H9 (cell line): Measurements from ENCODE around the gene SLC7A4. TPM values are rescaled to one million over a fixed set of nuclear protein-coding genes. Genes with fewer than 3 reads are reported as not detected.
A peak's percentile ranks its signal among the peaks of the same experiment; 100 is the strongest.

Experiments used
- DNase-seq: peaks from one replicate; pipeline ENCODE4 v3.0.0-alpha.2; 2017
- H2AFZ ChIP-seq: one replicate; pipeline ENCODE4 v1.6.1; 2013; ENCODE audit warnings: mild to moderate bottlenecking, low read length, control low read depth, moderate library complexity
- H2AK5ac ChIP-seq: 2 replicates; pipeline ENCODE4 v1.6.1; 2013; ENCODE audit warnings: low read length, control low read depth, mixed read lengths; ENCODE audit not compliant: insufficient read length
- H2BK120ac ChIP-seq: one replicate; pipeline ENCODE4 v1.6.1; 2013; ENCODE audit warnings: low read depth, mild to moderate bottlenecking, low read length, control low read depth, inconsistent platforms; ENCODE audit not compliant: poor library complexity, severe bottlenecking
- H2BK12ac ChIP-seq: 2 replicates; pipeline ENCODE4 v1.6.1; 2013; ENCODE audit warnings: low read length, control low read depth, mixed read lengths, low read depth; ENCODE audit not compliant: insufficient read length
- H2BK15ac ChIP-seq: 2 replicates; pipeline ENCODE4 v1.6.1; 2013; ENCODE audit warnings: low read depth, low read length, control low read depth
- H2BK20ac ChIP-seq: one replicate; pipeline ENCODE4 v1.6.1; 2013; ENCODE audit warnings: low read depth, mild to moderate bottlenecking, low read length, control low read depth, inconsistent platforms; ENCODE audit not compliant: poor library complexity, severe bottlenecking
- H2BK5ac ChIP-seq: 2 replicates; pipeline ENCODE4 v1.6.1; 2013; ENCODE audit warnings: low read length, control low read depth, mixed read lengths; ENCODE audit not compliant: insufficient read length
- H3K14ac ChIP-seq: 2 replicates; pipeline ENCODE4 v1.6.1; 2013; ENCODE audit warnings: low read length, control low read depth; ENCODE audit not compliant: insufficient read depth
- H3K18ac ChIP-seq: 2 replicates; pipeline ENCODE4 v1.6.1; 2013; ENCODE audit warnings: low read depth, mild to moderate bottlenecking, mixed read lengths, low read length, control low read depth; ENCODE audit not compliant: insufficient read length
- H3K23ac ChIP-seq: 2 replicates; pipeline ENCODE4 v1.6.1; 2013; ENCODE audit warnings: low read length, control low read depth, mixed read lengths, low read depth; ENCODE audit not compliant: insufficient read length
- H3K23me2 ChIP-seq: 2 replicates; pipeline ENCODE4 v1.6.1; 2013; ENCODE audit warnings: low read depth, mild to moderate bottlenecking, mixed read lengths, low read length, control low read depth; ENCODE audit not compliant: insufficient read length, poor library complexity, severe bottlenecking
- H3K27ac ChIP-seq: 2 replicates; pipeline ENCODE4 v1.5.1; 2013; ENCODE audit warnings: low read length, control low read depth, mixed read lengths, low read depth; ENCODE audit not compliant: insufficient read length
- H3K27me3 ChIP-seq: 2 replicates; pipeline ENCODE4 v1.6.1; 2013; ENCODE audit warnings: low read length, control low read depth, inconsistent platforms; ENCODE audit not compliant: insufficient read depth
- H3K4ac ChIP-seq: 2 replicates; pipeline ENCODE4 v1.6.1; 2013; ENCODE audit warnings: low read depth, mild to moderate bottlenecking, control low read depth, inconsistent platforms, low read length, moderate library complexity
- H3K4me1 ChIP-seq: 2 replicates; pipeline ENCODE4 v1.6.1; 2013; ENCODE audit warnings: low read length, control low read depth, inconsistent platforms; ENCODE audit not compliant: insufficient read depth
- H3K4me2 ChIP-seq: 2 replicates; pipeline ENCODE4 v1.6.1; 2013; ENCODE audit warnings: low read length, control low read depth, mixed read lengths; ENCODE audit not compliant: insufficient read length, insufficient read depth
- H3K56ac ChIP-seq: 2 replicates; pipeline ENCODE4 v1.6.1; 2013; ENCODE audit warnings: low read depth, mild to moderate bottlenecking, mixed read lengths, low read length, control low read depth; ENCODE audit not compliant: insufficient read length
- H3K79me1 ChIP-seq: 2 replicates; pipeline ENCODE4 v1.6.1; 2013; ENCODE audit warnings: low read depth, mild to moderate bottlenecking, moderate library complexity, low read length, control low read depth, inconsistent platforms; ENCODE audit not compliant: insufficient read depth, poor library complexity, severe bottlenecking
- H3K79me2 ChIP-seq: 2 replicates; pipeline ENCODE4 v1.6.1; 2013; ENCODE audit warnings: low read length, control low read depth, inconsistent platforms; ENCODE audit not compliant: insufficient read depth
- H3K9ac ChIP-seq: 2 replicates; pipeline ENCODE4 v1.6.1; 2013; ENCODE audit warnings: low read length, control low read depth, mixed read lengths; ENCODE audit not compliant: insufficient read length; ENCODE audit errors: extremely low read depth
- H3K9me3 ChIP-seq: one replicate; pipeline ENCODE4 v1.6.1; 2013; ENCODE audit warnings: low read depth, low read length, inconsistent platforms; ENCODE audit not compliant: control insufficient read depth
- H3T11ph ChIP-seq: one replicate; pipeline ENCODE4 v1.6.1; 2013; ENCODE audit warnings: mild to moderate bottlenecking, low read length, control low read depth, inconsistent platforms
- H4K20me1 ChIP-seq: one replicate; pipeline ENCODE4 v1.6.1; 2013; ENCODE audit not compliant: control insufficient read depth, insufficient read length, insufficient read depth
- H4K5ac ChIP-seq: 2 replicates; pipeline ENCODE4 v1.6.1; 2013; ENCODE audit warnings: low read depth, mild to moderate bottlenecking, mixed read lengths, low read length, control low read depth; ENCODE audit not compliant: insufficient read length
- H4K8ac ChIP-seq: replicated peaks from 2 replicates; pipeline ENCODE4 v1.6.1; 2013; ENCODE audit warnings: low read length, control low read depth, mixed read lengths, low read depth; ENCODE audit not compliant: insufficient read length
- H4K91ac ChIP-seq: 2 replicates; pipeline ENCODE4 v1.6.1; 2013; ENCODE audit warnings: low read depth, mild to moderate bottlenecking, moderate library complexity, mixed read lengths, low read length, control low read depth; ENCODE audit not compliant: insufficient read length
- H3K27ac Mint-ChIP-seq, 3 experiments: 2 replicates in 2 of 3; 3 replicates in 1 of 3; pipeline ENCODE4 v1.8.0; 2020 to 2021; ENCODE audit warnings: mixed read lengths in 3 of 3, mild to moderate bottlenecking in 1 of 3, moderate library complexity in 1 of 3
- H3K27me3 Mint-ChIP-seq: 2 replicates; pipeline ENCODE4 v1.8.0; 2021; ENCODE audit warnings: low read depth, mild to moderate bottlenecking, moderate library complexity, mixed read lengths
- H3K36me3 Mint-ChIP-seq, 3 experiments: 2 replicates in 2 of 3; 3 replicates in 1 of 3; pipeline ENCODE4 v1.8.0; 2020 to 2021; ENCODE audit warnings: low read depth in 3 of 3, mixed read lengths in 3 of 3; ENCODE audit not compliant: insufficient read depth in 1 of 3
- H3K4me1 Mint-ChIP-seq, 2 experiments: 2 replicates each; pipeline ENCODE4 v1.8.0; 2020; ENCODE audit warnings: mixed read lengths in 2 of 2
- H3K4me3 Mint-ChIP-seq, 2 experiments: 2 replicates in 1 of 2; 3 replicates in 1 of 2; pipeline ENCODE4 v1.8.0; 2020 to 2021; ENCODE audit warnings: mild to moderate bottlenecking in 2 of 2, mixed read lengths in 2 of 2, moderate library complexity in 1 of 2
- H3K9me3 Mint-ChIP-seq, 2 experiments: 2 replicates in 1 of 2; 3 replicates in 1 of 2; pipeline ENCODE4 v1.8.0; 2020; ENCODE audit warnings: mild to moderate bottlenecking in 2 of 2, mixed read lengths in 2 of 2, moderate library complexity in 1 of 2
- WGBS: extraction: QIAGEN DNeasy Blood & Tissue Kit; methylation state at CpG from one replicate; pipeline ENCODE4 v1.1.7; 2013; ENCODE audit warnings: missing lambda C conversion rate, low lambda C conversion rate, mixed read lengths; ENCODE audit not compliant: insufficient read length; ENCODE audit errors: extremely low coverage; 5-methylcytosine and 5-hydroxymethylcytosine counted together
- total RNA-seq: library from RNA; stranded (reverse); gene quantifications from 2 replicates; pipeline ENCODE4 v1.2.1, GENCODE V29; 2021
- TF ChIP-seq, protein P1 (sequence below): fragments of 200-600 bp; sonication (generic); conservative IDR thresholded peaks from 3 replicates; pipeline ENCODE4 v1.8.0; 2021; ENCODE audit warnings: antibody characterized with exemption, mild to moderate bottlenecking

Gene SLC7A4
- total RNA-seq, 1 experiment from 2014 or later: 0.09 TPM

DNA sequence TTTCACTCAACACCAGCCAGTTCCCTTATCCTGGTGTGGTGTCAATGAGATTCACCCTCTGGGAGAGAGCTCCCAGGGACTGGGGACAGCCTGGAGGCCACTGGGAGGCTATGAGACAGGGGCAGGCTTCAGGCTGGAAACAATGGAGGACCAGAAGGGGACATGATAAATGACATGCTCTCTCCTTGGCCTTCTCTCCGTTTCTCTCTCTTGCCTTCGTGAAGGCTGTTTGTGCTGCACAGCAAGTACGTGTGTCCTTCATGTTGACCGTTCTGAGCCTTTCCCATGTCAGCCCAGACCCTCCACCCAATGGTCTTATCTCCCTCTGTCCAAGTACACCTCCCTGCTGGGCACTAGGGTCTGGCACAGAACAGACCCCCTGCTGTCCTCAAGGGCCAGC, 51.8 kb downstream of the SLC7A4 start:
- Histone ChIP-seq H3K4ac (no peak overlapping the region), H3K9me3 (no peaks in the 10 kb centered on the region)
- peak overlapping the region in 1 of 3 experiments; percentile 73; a peak in 1 of 7 replicates for H3K27ac Mint-ChIP-seq

More for the DNA sequence above, 51.8 kb downstream of the SLC7A4 start:
- TF ChIP-seq, protein P1, sequence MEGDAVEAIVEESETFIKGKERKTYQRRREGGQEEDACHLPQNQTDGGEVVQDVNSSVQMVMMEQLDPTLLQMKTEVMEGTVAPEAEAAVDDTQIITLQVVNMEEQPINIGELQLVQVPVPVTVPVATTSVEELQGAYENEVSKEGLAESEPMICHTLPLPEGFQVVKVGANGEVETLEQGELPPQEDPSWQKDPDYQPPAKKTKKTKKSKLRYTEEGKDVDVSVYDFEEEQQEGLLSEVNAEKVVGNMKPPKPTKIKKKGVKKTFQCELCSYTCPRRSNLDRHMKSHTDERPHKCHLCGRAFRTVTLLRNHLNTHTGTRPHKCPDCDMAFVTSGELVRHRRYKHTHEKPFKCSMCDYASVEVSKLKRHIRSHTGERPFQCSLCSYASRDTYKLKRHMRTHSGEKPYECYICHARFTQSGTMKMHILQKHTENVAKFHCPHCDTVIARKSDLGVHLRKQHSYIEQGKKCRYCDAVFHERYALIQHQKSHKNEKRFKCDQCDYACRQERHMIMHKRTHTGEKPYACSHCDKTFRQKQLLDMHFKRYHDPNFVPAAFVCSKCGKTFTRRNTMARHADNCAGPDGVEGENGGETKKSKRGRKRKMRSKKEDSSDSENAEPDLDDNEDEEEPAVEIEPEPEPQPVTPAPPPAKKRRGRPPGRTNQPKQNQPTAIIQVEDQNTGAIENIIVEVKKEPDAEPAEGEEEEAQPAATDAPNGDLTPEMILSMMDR: no peak
- no peak overlapping the region for H3K27ac ChIP-seq
- peaks cover 28 to 30% of the 10 kb centered on the region in 2 experiments for H3K4me1 Mint-ChIP-seq
- H3K14ac ChIP-seq: no peak overlapping the region
- H2AK5ac ChIP-seq: no peak overlapping the region
- H3K4me2 ChIP-seq: peak overlapping the region; percentile 42
- no peak overlapping the region for H3K9ac ChIP-seq
- H3K9me3 Mint-ChIP-seq: peaks cover 13 to 15% of the 10 kb centered on the region in 2 experiments
- H3K18ac ChIP-seq: no peak overlapping the region
- no peak overlapping the region for H4K5ac ChIP-seq
- no peaks in the 10 kb centered on the region for H4K20me1 ChIP-seq
- no CpG with 5 or more reads among the region's 4 CpGs for WGBS
- no peak overlapping the region for H2BK5ac ChIP-seq
- no peak overlapping the region for H2BK15ac ChIP-seq
- peaks cover 4 to 15% (median 7%) of the 10 kb centered on the region in 3 experiments; a peak in 5 of 7 replicates for H3K36me3 Mint-ChIP-seq
- no peaks in the 10 kb centered on the region for H3K79me2 ChIP-seq
- H3K23ac ChIP-seq: no peak overlapping the region
- no peak overlapping the region for H2AFZ ChIP-seq
- no peak overlapping the region for H3T11ph ChIP-seq
- no peak for DNase-seq
- H3K23me2 ChIP-seq: peaks cover 14% of the 10 kb centered on the region
- no peak overlapping the region for H3K56ac ChIP-seq
- H3K27me3 Mint-ChIP-seq: peaks cover 45% of the 10 kb centered on the region
- H3K27me3 ChIP-seq: no peaks in the 10 kb centered on the region; the same call in 1 of the 2 replicates
- H2BK20ac ChIP-seq: no peak overlapping the region
- no peak overlapping the region for H2BK12ac ChIP-seq
- H3K4me1 ChIP-seq: 0 out of 2 replicates have a peak, but pooled peaks cover 2% of the 10 kb centered on the region
- peak overlapping the region in 1 of 2 experiments; percentile 42; a peak in 2 of 5 replicates for H3K4me3 Mint-ChIP-seq
- no peaks in the 10 kb centered on the region for H3K79me1 ChIP-seq
- H4K91ac ChIP-seq: no peak overlapping the region
- no peak overlapping the region for H4K8ac ChIP-seq
- no peak overlapping the region for H2BK120ac ChIP-seq
